K562 (cell line): ENCODE data around the gene C1orf167. TPM values are rescaled to one million over a fixed set of nuclear protein-coding genes. Genes with fewer than 3 reads are reported as not detected.

Experiments used
- CREM ChIP-seq: IDR thresholded peaks from 2 replicates; pipeline ENCODE4 v1.6.1; 2014; ENCODE audit warnings: antibody characterized with exemption, low read depth
- ELK1 ChIP-seq: sonication (generic); formaldehyde crosslinking; IDR thresholded peaks from 2 replicates; pipeline ENCODE4 v1.8.1; 2022; ENCODE audit warnings: missing genetic modification reagents
- ETS1 ChIP-seq: conservative IDR thresholded peaks from 2 replicates; pipeline ENCODE4 v1.6.1; 2011; ENCODE audit warnings: low read depth, mild to moderate bottlenecking, low read length; ENCODE audit not compliant: control insufficient read depth
- HDAC1 ChIP-seq, 2 experiments: fragments of 450-650 bp; IDR thresholded peaks; 2 replicates each; pipeline ENCODE4 v1.6.1; 2016 to 2017; ENCODE audit warnings: inconsistent platforms in 1 of 2, mild to moderate bottlenecking in 1 of 2, moderate library complexity in 1 of 2
- MYNN ChIP-seq, 2 experiments: sonication (generic); formaldehyde crosslinking in 1 of 2; IDR thresholded peaks; 2 replicates each; pipeline versions ENCODE4 v1.5.0 to v1.6.1; 2016 to 2020; ENCODE audit warnings: antibody characterized with exemption in 1 of 2, missing genetic modification reagents in 1 of 2
- NFIC ChIP-seq: fragments of 450-650 bp; IDR thresholded peaks from 2 replicates; pipeline ENCODE4 v1.6.1; 2017; ENCODE audit warnings: mild to moderate bottlenecking, inconsistent platforms
- SIN3A ChIP-seq, 2 experiments: fragments of 150-350 bp in 1 of 2; IDR thresholded peaks; 2 replicates each; pipeline ENCODE4 v1.6.1; 2011 to 2016; ENCODE audit warnings: borderline replicate concordance in 2 of 2, low read depth in 2 of 2, low read length in 2 of 2, mild to moderate bottlenecking in 2 of 2, moderate library complexity in 2 of 2; ENCODE audit not compliant: control insufficient read depth in 1 of 2
- ZHX1 ChIP-seq: fragments of 150-350 bp; conservative IDR thresholded peaks from 2 replicates; pipeline ENCODE4 v1.6.1; 2014; ENCODE audit warnings: low read length
- ZNF589 ChIP-seq: fragments of 200-800 bp; sonication (Bioruptor generic); IDR thresholded peaks from 2 replicates; pipeline ENCODE4 v1.6.1; 2016; ENCODE audit warnings: low read depth, missing genetic modification characterization, missing compliant biosample characterization
- ZNF592 ChIP-seq: fragments of 450-650 bp; IDR thresholded peaks from 2 replicates; pipeline ENCODE4 v1.6.1; 2017; ENCODE audit warnings: antibody characterized with exemption, mild to moderate bottlenecking
- polyA plus RNA-seq, 8 experiments: library from polyadenylated mRNA; depleted of rRNA in 4 of 8; stranded (reverse) in 5 of 8; unstranded in 3 of 8; fragments of >200 nt; fragmentation: Nextera tagmentation in 2 of 8; fragmentation: Illumina TruSeq in 1 of 8; extraction: Ambion mirVana in 2 of 8; extraction: Trizol in 1 of 8; gene quantifications; 2 replicates each; pipeline versions ENCODE4 v1.2.1 to v1.2.3, GENCODE V29; 2011 to 2014; ENCODE audit warnings: inconsistent platforms in 1 of 8, missing spikeins in 1 of 8
- total RNA-seq, 7 experiments: library from RNA; depleted of rRNA in 6 of 7; stranded (reverse); fragments of >200 nt in 6 of 7; fragmentation: Illumina TruSeq in 2 of 7; extraction: Trizol in 2 of 7; gene quantifications; 2 replicates each; pipeline versions ENCODE4 v1.2.1 to v1.2.3, GENCODE V29; 2011 to 2021; ENCODE audit warnings: low replicate concordance in 1 of 7

The C1orf167 gene
- total and polyA plus RNA-seq, 9 of the 15 experiments (the other 6 are each of a cell fraction or from before 2014, with no cell fraction given) = 0.22 to 0.86 (median 0.31) TPM; not detected in 2

- no peak for TF ChIP-seq ZHX1
- 0 out of 2 replicates have a peak, but pooled peaks have one; percentile 10 for TF ChIP-seq NFIC
- TF ChIP-seq SIN3A (IDR thresholded peaks at IDR 0.05; ENCODE audit: borderline replicate concordance in 2 of 2, control insufficient read depth in 1 of 2, low read depth in 2 of 2, low read length in 2 of 2) = peak; percentile 60 to 83; a peak in 2 of 4 replicates
- 0 out of 2 replicates have a peak, but pooled peaks have one; percentile 18 for TF ChIP-seq CREM
- TF ChIP-seq MYNN (IDR thresholded peaks at IDR 0.05) = peak; percentile 14; the same call in 1 of the 2 replicates
- TF ChIP-seq MYNN (CRISPR knock-in tag; IDR thresholded peaks at IDR 0.05) = no peak
- 0 out of 2 replicates have a peak, but pooled peaks have one; percentile 39 for TF ChIP-seq ETS1
- 0 out of 2 replicates have a peak, but pooled peaks have one; percentile 28 for TF ChIP-seq ZNF592
- 0 out of 2 replicates have a peak, but pooled peaks have one; percentile 10 for TF ChIP-seq ZNF589 (CRISPR knock-in tag)
- TF ChIP-seq HDAC1 (IDR thresholded peaks at IDR 0.05) = peak in 1 of 2 experiments; percentile 52; a peak in 1 of 4 replicates
- no peak for TF ChIP-seq ELK1
- TF ChIP-seq, all 486 proteins: peak for 21
Observed at GRCh38 chr1:11731691-11732283, 30.2 kb upstream of the C1orf167 start (continued).
